ENCODE measurements around the gene IL2RA.

- no peak for TF ChIP-seq CTCF (IDR thresholded peaks at IDR 0.05)
- TF ChIP-seq EZH2 (IDR thresholded peaks at IDR 0.05; ENCODE audit: borderline replicate concordance, insufficient read depth, low read depth, low read length, poor library complexity, severe bottlenecking), result no peak
Observed at GRCh38 chr10:6008497-6009142, 53.5 kb downstream of the IL2RA start.
